Psoas muscle (tissue), 8 donors: ENCODE results near the gene TBC1D21. TPM values are rescaled to one million over a fixed set of nuclear protein-coding genes. Genes with fewer than 3 reads are reported as not detected.

Experiments used
- ATAC-seq, 4 donors: fragments of 200-7000 bp; cut with Tn5 transposase; one replicate each; pipeline ENCODE4 v1.9.1; 2020; ENCODE audit warnings: moderate library complexity in 3 of 4, mild to moderate bottlenecking in 2 of 4
- DNase-seq, 2 donors: peaks; one replicate each; pipeline ENCODE4 v3.0.0-alpha.2; 2020
- H3K27ac ChIP-seq: fragments of 200-600 bp; one replicate; pipeline ENCODE4 v1.8.0; 2022
- H3K27me3 ChIP-seq, 3 donors: fragments of 200-600 bp in 1 of 3; one replicate each; pipeline versions ENCODE4 v1.6.1 to v1.8.0; 2013 to 2022; ENCODE audit warnings: low read length in 2 of 3, mild to moderate bottlenecking in 2 of 3, moderate library complexity in 1 of 3; ENCODE audit not compliant: insufficient read depth in 3 of 3
- H3K36me3 ChIP-seq, 2 donors: fragments of 200-600 bp in 1 of 2; one replicate each; pipeline versions ENCODE4 v1.6.1 to v1.8.0; 2013 to 2022; ENCODE audit warnings: low read depth in 1 of 2, mild to moderate bottlenecking in 1 of 2, moderate library complexity in 1 of 2; ENCODE audit not compliant: insufficient read depth in 1 of 2
- H3K4me1 ChIP-seq: fragments of 200-600 bp; one replicate; pipeline ENCODE4 v1.8.0; 2022
- H3K4me3 ChIP-seq: fragments of 200-600 bp; one replicate; pipeline ENCODE4 v1.8.0; 2022; ENCODE audit warnings: mild to moderate bottlenecking
- H3K9me3 ChIP-seq: fragments of 200-600 bp; one replicate; pipeline ENCODE4 v1.8.0; 2022
- WGBS, 3 donors: extraction: QIAGEN DNeasy Blood & Tissue Kit; methylation state at CpG; one replicate each; pipeline versions ENCODE4 v1.1.6 to v1.1.7; 2013; 5-methylcytosine and 5-hydroxymethylcytosine counted together
- intact Hi-C, 2 donors: fragments of 100-400 bp; cut with DNase I; formaldehyde crosslinking; loops; one replicate each; pipeline versions ENCODE4 v1.11.0 to v1.14.2; 2022
- polyA plus RNA-seq, 3 donors: library from polyadenylated mRNA; stranded (reverse); fragments of 200-250 nt; gene quantifications; one replicate each; pipeline ENCODE4 v1.2.3, GENCODE V29; 2013
- total RNA-seq, 4 donors: library from RNA; stranded (reverse); fragmentation: NEBNext Ultra II Directional in 2 of 4; extraction: Animal tissue kit (Norgen Biotek cat#: 25700) in 2 of 4; gene quantifications; one replicate each; pipeline versions ENCODE4 v1.2.1 to v1.2.4, GENCODE V29; 2021 to 2023
- TF ChIP-seq, protein P1 (sequence below): fragments of 200-600 bp; IDR thresholded peaks from one replicate; pipeline ENCODE4 v1.8.0; 2022; ENCODE audit warnings: antibody characterized with exemption
- donor health status: healthy with polysubstance abuse.
- donor health status: DM: no; HTN: no; CAD: no; lungs with moderate emphysema.
- donor health status: Bipolar disorder and iron deficiency.
- donor health status: healthy.
- donor health status: DM: yes; HTN: yes; CAD: no.
- donor health status: DM: no; HTN: no; CAD: no.
- donor health status: DM: no; HTN: no; CAD: no.
- donor health status: DM: yes; HTN: yes; CAD: no.

Gene TBC1D21
- total and polyA plus RNA-seq, 7 donors = not detected

DNA sequence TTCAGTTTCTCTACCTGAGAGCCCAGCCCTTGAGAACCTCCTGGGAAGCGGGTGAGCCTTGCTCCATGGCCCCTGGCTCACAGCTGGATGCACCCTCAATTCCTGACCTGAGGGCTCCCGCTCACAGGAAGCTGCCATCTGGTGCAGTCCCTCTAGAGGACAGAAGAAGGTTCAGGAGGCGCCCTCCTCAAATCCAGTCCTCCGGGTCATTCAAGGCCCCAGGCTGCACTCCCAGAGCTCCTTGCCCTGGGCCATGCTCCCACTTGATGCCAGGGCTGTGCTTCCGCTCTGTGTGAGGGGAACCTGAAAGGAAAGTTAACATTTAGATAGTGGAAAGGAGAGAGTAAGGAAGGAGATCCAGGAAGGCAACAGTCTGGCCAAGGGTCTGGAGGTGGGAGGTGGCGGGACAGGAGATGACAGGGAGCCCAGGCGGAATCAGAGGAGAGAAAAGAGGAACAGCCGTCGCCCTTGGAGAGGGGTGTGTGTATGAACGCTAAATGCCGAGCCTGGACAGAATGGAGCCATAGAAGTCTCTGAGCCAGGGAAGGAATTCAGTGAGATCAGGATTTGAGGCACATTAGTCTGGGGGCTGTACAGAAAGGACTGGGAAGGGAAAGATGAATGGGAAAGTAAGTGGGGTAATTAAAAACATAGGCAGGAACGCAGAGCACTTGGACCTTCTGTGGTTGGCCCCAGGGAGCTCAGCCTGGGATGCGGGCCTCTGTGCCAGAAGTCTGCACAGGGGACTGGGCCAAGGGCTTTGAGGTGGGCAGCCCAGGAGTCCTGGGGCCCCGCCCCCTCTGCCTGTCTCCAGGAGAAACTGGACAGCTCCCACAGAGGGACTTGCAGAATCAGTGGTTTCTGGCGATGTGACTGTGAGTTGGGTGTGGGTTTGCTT is 26.1 kb downstream of the TBC1D21 start:
- 62 to 71% (median 67%) methylated on average over 15 of the region's 15 CpGs for WGBS, 3 donors
- Histone ChIP-seq H3K4me1 (no peaks in the 10 kb centered on the region), H3K4me3 (no peak overlapping the region), H3K27me3 (no peaks in the 10 kb centered on the region), H3K9me3 (no peaks in the 10 kb centered on the region), H3K36me3 (no peaks in the 10 kb centered on the region), H3K27ac (no peak overlapping the region)
- ATAC-seq (no peak), DNase-seq (no peak)
- intact Hi-C loops = loop anchor here in 1 of 2 donors (10.0 kb wide), 1 partner anchor 185 kb away; no protein-coding TSS in a partner anchor
- TF ChIP-seq, protein P1, sequence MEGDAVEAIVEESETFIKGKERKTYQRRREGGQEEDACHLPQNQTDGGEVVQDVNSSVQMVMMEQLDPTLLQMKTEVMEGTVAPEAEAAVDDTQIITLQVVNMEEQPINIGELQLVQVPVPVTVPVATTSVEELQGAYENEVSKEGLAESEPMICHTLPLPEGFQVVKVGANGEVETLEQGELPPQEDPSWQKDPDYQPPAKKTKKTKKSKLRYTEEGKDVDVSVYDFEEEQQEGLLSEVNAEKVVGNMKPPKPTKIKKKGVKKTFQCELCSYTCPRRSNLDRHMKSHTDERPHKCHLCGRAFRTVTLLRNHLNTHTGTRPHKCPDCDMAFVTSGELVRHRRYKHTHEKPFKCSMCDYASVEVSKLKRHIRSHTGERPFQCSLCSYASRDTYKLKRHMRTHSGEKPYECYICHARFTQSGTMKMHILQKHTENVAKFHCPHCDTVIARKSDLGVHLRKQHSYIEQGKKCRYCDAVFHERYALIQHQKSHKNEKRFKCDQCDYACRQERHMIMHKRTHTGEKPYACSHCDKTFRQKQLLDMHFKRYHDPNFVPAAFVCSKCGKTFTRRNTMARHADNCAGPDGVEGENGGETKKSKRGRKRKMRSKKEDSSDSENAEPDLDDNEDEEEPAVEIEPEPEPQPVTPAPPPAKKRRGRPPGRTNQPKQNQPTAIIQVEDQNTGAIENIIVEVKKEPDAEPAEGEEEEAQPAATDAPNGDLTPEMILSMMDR = no peak

DNA sequence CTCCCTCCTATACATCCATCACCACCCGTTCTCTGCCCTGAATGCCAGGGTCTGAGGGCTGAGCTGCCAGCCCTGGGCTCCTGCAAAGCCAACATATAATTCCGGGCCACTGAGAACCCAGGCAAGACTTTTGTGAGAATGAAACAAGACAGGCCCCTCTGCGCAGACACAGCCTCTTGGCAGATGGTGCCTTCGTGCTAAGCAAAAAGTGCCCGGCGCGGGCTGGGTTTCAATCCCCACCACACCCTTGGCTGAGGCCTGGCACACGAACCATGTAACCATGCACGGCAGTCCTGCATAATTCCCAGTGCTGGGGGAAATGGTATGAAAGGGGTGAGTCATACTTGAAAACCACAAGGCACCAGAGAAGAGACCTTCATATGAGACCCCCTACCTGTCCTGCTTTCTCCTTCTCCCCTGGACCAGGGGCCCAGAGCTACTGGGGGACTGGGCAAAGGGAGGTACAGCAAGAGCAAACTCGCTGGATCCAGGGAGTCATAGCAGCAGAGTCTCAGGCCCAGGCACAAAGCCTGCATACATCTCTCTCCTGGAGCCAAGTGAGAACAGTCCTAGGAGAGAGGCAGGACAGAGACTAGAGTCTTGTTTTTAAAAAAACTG is 26.8 kb downstream of the TBC1D21 start:
- intact Hi-C loops = loop anchor here in 1 of 2 donors (10.0 kb wide), 1 partner anchor 185 kb away; no protein-coding TSS in a partner anchor
- 44 to 55% (median 54%) methylated on average over 10 of the region's 10 CpGs for WGBS, 3 donors
- Histone ChIP-seq H3K4me3 (no peak overlapping the region), H3K4me1 (no peaks in the 10 kb centered on the region), H3K36me3 (no peaks in the 10 kb centered on the region), H3K27ac (no peak overlapping the region), H3K9me3 (no peaks in the 10 kb centered on the region), H3K27me3 (no peaks in the 10 kb centered on the region)
- TF ChIP-seq, protein P1 = no peak
- ATAC-seq (no peak), DNase-seq (no peak)

- intact Hi-C loops = loop anchor here in 1 of 2 donors (10.0 kb wide), 1 partner anchor 186 kb away; no protein-coding TSS in a partner anchor
- Histone ChIP-seq H3K36me3 (no peaks in the 10 kb centered on the region), H3K27me3 (no peaks in the 10 kb centered on the region), H3K4me1 (no peaks in the 10 kb centered on the region), H3K9me3 (no peaks in the 10 kb centered on the region), H3K27ac (no peak overlapping the region), H3K4me3 (no peak overlapping the region)
- DNase-seq (no peak), ATAC-seq (no peak)
- WGBS, 3 donors = 95 to 97% (median 97%) methylated on average over 7 of the region's 7 CpGs
- TF ChIP-seq, protein P1 = no peak
Observed at GRCh38 chr15:73901126-73901810, 27.9 kb downstream of the TBC1D21 start.

DNA sequence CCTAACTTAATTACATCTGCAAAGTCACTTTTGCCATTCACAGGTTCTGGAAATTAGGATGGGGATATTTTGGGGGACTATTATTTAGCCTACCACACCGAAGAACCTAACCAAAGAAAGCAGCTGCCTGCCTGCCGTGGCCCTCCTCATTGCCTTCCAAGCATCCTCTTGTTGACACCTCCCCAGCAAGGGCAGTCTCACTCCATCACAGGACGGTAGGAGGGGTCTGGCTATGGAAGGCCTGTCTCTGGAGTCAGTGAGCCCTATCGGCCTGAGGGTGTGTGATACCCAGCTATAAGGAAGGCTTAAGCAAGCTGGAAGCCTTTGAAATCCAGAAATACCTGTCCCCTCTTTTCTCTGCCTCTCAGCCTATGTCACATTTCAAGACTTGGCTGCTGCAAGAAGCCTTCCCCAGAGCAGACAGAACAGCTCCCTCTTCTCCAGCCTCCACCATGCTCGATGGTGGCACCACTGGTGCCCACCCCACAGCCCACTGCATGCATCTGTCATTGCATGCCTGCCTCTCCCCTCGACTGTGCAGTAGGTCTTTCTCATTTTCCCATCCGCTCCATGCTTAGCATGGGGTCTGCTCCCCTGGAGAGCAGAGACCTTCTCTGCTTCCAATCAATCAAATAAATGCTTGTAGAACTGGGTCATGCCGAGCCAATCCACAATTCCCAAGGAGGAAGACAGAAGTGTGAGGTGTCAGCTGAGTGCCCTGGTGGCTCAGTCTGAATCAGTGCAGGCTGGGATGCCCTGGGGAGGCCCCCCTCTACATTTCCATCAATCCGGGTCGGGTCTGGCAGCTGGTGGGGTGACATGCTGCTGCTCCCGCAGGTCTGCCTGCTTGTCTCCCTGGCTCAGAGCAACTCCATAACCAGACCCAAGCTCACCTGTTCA is 29.0 kb downstream of the TBC1D21 start:
- Histone ChIP-seq H3K27me3 (no peaks in the 10 kb centered on the region), H3K36me3 (no peaks in the 10 kb centered on the region), H3K9me3 (no peaks in the 10 kb centered on the region), H3K27ac (no peak overlapping the region), H3K4me1 (no peaks in the 10 kb centered on the region), H3K4me3 (no peak overlapping the region)
- ATAC-seq = no peak
- TF ChIP-seq, protein P1 = no peak
- intact Hi-C loops = loop anchor here in 1 of 2 donors (10.0 kb wide), 1 partner anchor 188 kb away; no protein-coding TSS in a partner anchor
- WGBS, 3 donors = 67 to 73% (median 70%) methylated on average over 11 of the region's 11 CpGs
- peak in 1 of 2 donors; percentile 35 for DNase-seq
